Hepatocyte (in vitro differentiated cells): Measurements from ENCODE around the gene MAST4. TPM values are rescaled to one million over a fixed set of nuclear protein-coding genes. Genes with fewer than 3 reads are reported as not detected.

ENCODE experiments used
- DNase-seq: peaks from one replicate; pipeline ENCODE4 v3.0.0-alpha.2; 2016; ENCODE audit warnings: low spot score
- H2AFZ ChIP-seq: fragments of 200-600 bp; sonication (generic); 2 replicates; pipeline ENCODE4 v1.6.0; 2016; ENCODE audit warnings: antibody characterized with exemption, mild to moderate bottlenecking
- H3K27ac ChIP-seq: fragments of 200-600 bp; sonication (generic); 2 replicates; pipeline ENCODE4 v1.5.1; 2016; ENCODE audit warnings: mild to moderate bottlenecking
- H3K27me3 ChIP-seq: fragments of 200-600 bp; sonication (generic); 2 replicates; pipeline ENCODE4 v1.6.1; 2016
- H3K36me3 ChIP-seq: fragments of 200-600 bp; sonication (generic); replicated peaks from 2 replicates; pipeline ENCODE4 v1.5.1; 2016; ENCODE audit warnings: low read depth; ENCODE audit not compliant: insufficient read depth
- H3K4me1 ChIP-seq: fragments of 200-600 bp; sonication (generic); 2 replicates; pipeline ENCODE4 v1.5.1; 2016; ENCODE audit warnings: mild to moderate bottlenecking, moderate library complexity; ENCODE audit not compliant: insufficient read depth
- H3K4me2 ChIP-seq: fragments of 200-600 bp; sonication (generic); 2 replicates; pipeline ENCODE4 v1.6.0; 2016
- H3K4me3 ChIP-seq: fragments of 200-600 bp; sonication (generic); 2 replicates; pipeline ENCODE4 v1.5.1; 2016; ENCODE audit warnings: mild to moderate bottlenecking
- H3K79me2 ChIP-seq: fragments of 200-600 bp; sonication (generic); 2 replicates; pipeline ENCODE4 v1.6.0; 2017; ENCODE audit warnings: mild to moderate bottlenecking
- H3K9me2 ChIP-seq: fragments of 200-600 bp; sonication (generic); replicated peaks from 2 replicates; pipeline ENCODE4 v1.6.0; 2017; ENCODE audit warnings: mild to moderate bottlenecking; ENCODE audit not compliant: insufficient read depth
- H3K9me3 ChIP-seq: fragments of 200-600 bp; sonication (generic); 2 replicates; pipeline ENCODE4 v1.5.1; 2016; ENCODE audit warnings: low read depth, mild to moderate bottlenecking
- H4K20me1 ChIP-seq: fragments of 200-600 bp; sonication (generic); 2 replicates; pipeline ENCODE4 v1.6.0; 2016; ENCODE audit warnings: mild to moderate bottlenecking; ENCODE audit not compliant: insufficient read depth, poor library complexity, severe bottlenecking
- CTCF ChIP-seq: fragments of 200-600 bp; sonication (generic); IDR thresholded peaks from 2 replicates; pipeline ENCODE4 v1.5.1; 2016; ENCODE audit warnings: antibody characterized with exemption, mild to moderate bottlenecking; ENCODE audit not compliant: poor library complexity
- EZH2 ChIP-seq: fragments of 200-600 bp; sonication (generic); IDR thresholded peaks from 2 replicates; pipeline ENCODE4 v1.6.1; 2016; ENCODE audit warnings: antibody characterized with exemption, mild to moderate bottlenecking, borderline replicate concordance
- EZH2phosphoT487 ChIP-seq: fragments of 200-600 bp; sonication (generic); IDR thresholded peaks from one replicate; pipeline ENCODE4 v1.6.1; 2018; ENCODE audit warnings: antibody characterized with exemption, mild to moderate bottlenecking, low read depth, moderate library complexity; ENCODE audit not compliant: unreplicated experiment, severe bottlenecking
- WGBS: methylation state at CpG from one replicate; pipeline ENCODE4 v1.1.6; 2016; ENCODE audit warnings: low lambda C conversion rate; ENCODE audit errors: missing lambda C conversion rate; 5-methylcytosine and 5-hydroxymethylcytosine counted together
- polyA plus RNA-seq: library from polyadenylated mRNA; unstranded; fragments of >200 nt; fragmentation: Nextera tagmentation; extraction: Ambion mirVana; gene quantifications from 2 replicates; pipeline ENCODE4 v1.2.1, GENCODE V29; 2016
- total RNA-seq: library from RNA; depleted of rRNA; stranded (reverse); fragments of >200 nt; gene quantifications from 2 replicates; pipeline ENCODE4 v1.2.3, GENCODE V29; 2014

The MAST4 gene
- total and polyA plus RNA-seq, 2 experiments from 2014 or later, result 11.7 to 13.2 TPM

GRCh38 chr5:67165526-67166459, 569.6 kb downstream of the MAST4 start:
- Histone ChIP-seq H3K9me2 (no peaks in the 10 kb centered on the region), H3K4me1 (peaks cover under 1% of the 10 kb centered on the region), H3K9me3 (no peaks in the 10 kb centered on the region), H3K4me2 (peak overlapping the region; percentile 66), H3K79me2 (no peaks in the 10 kb centered on the region), H3K27me3 (no peaks in the 10 kb centered on the region), H3K27ac (no peak overlapping the region), H3K4me3 (no peak overlapping the region), H4K20me1 (no peaks in the 10 kb centered on the region), H3K36me3 (no peaks in the 10 kb centered on the region), H2AFZ (peak overlapping the region; percentile 40)
- peak; percentile 84 for DNase-seq
- 64% methylated on average over 36 of the region's 36 CpGs for WGBS
- TF ChIP-seq CTCF (peak; percentile 73), EZH2phosphoT487 (no peak), EZH2 (no peak)

GRCh38 chr5:67166460-67167285, 570.5 kb downstream of the MAST4 start:
- Histone ChIP-seq H3K4me2 (peak overlapping the region; percentile 66), H3K36me3 (no peaks in the 10 kb centered on the region), H3K79me2 (no peaks in the 10 kb centered on the region), H4K20me1 (no peaks in the 10 kb centered on the region), H3K4me3 (no peak overlapping the region), H3K9me2 (no peaks in the 10 kb centered on the region), H2AFZ (peak overlapping the region; percentile 40), H3K9me3 (no peaks in the 10 kb centered on the region), H3K4me1 (no peaks in the 10 kb centered on the region), H3K27me3 (no peaks in the 10 kb centered on the region), H3K27ac (no peak overlapping the region)
- WGBS, result 77% methylated on average over 31 of the region's 31 CpGs
- no peak for DNase-seq
- TF ChIP-seq EZH2 (no peak), EZH2phosphoT487 (no peak), CTCF (no peak)

- no peaks in the 10 kb centered on the region for H3K4me1 ChIP-seq
- no peak for DNase-seq
- no peak overlapping the region for H3K27ac ChIP-seq
- 97% methylated on average over 4 of the region's 4 CpGs for WGBS
- H3K4me3 ChIP-seq, result no peak overlapping the region
- no peaks in the 10 kb centered on the region for H3K79me2 ChIP-seq
- H3K4me2 ChIP-seq, result no peak overlapping the region
- H3K36me3 ChIP-seq, result no peaks in the 10 kb centered on the region
- no peaks in the 10 kb centered on the region for H3K9me3 ChIP-seq
- H3K27me3 ChIP-seq, result no peaks in the 10 kb centered on the region
- TF ChIP-seq CTCF (no peak), EZH2 (no peak), EZH2phosphoT487 (no peak)
- H4K20me1 ChIP-seq, result no peaks in the 10 kb centered on the region
- no peaks in the 10 kb centered on the region for H3K9me2 ChIP-seq
- no peak overlapping the region for H2AFZ ChIP-seq
Measured at GRCh38 chr5:67168069-67168468, 571.9 kb downstream of the MAST4 start.
